MM.1S (cell line): ENCODE measurements around the gene ZNF546.

Source experiments
- DNase-seq: peaks from one replicate; pipeline ENCODE4 v3.0.0-alpha.2; 2015
- H2AFZ ChIP-seq: fragments of 300-600 bp; sonication (generic); 2 replicates; pipeline ENCODE4 v1.6.0; 2016; ENCODE audit warnings: antibody characterized with exemption, low read length
- H3F3A ChIP-seq: fragments of 300-600 bp; sonication (generic); 2 replicates; pipeline ENCODE4 v1.6.1; 2016; ENCODE audit warnings: mild to moderate bottlenecking, antibody characterized with exemption, low read length, moderate library complexity, mixed read lengths; ENCODE audit not compliant: insufficient read depth
- H3K27ac ChIP-seq: fragments of 300-600 bp; sonication (generic); 2 replicates; pipeline ENCODE4 v1.5.1; 2016; ENCODE audit warnings: mild to moderate bottlenecking, low read length
- H3K27me3 ChIP-seq: fragments of 300-600 bp; sonication (generic); replicated peaks from 2 replicates; pipeline ENCODE4 v1.6.0; 2016; ENCODE audit warnings: low read length; ENCODE audit not compliant: insufficient read depth
- H3K36me3 ChIP-seq: fragments of 300-600 bp; sonication (generic); replicated peaks from 2 replicates; pipeline ENCODE4 v1.6.1; 2016; ENCODE audit warnings: mild to moderate bottlenecking, low read length, mixed read lengths; ENCODE audit not compliant: insufficient read depth
- H3K4me1 ChIP-seq: fragments of 300-600 bp; sonication (generic); 2 replicates; pipeline ENCODE4 v1.6.1; 2016; ENCODE audit warnings: low read length, mixed read lengths
- H3K4me2 ChIP-seq: fragments of 300-600 bp; sonication (generic); 2 replicates; pipeline ENCODE4 v1.6.0; 2016; ENCODE audit warnings: low read depth, low read length
- H3K4me3 ChIP-seq: fragments of 300-600 bp; sonication (generic); 2 replicates; pipeline ENCODE4 v1.5.1; 2016; ENCODE audit warnings: low read length, mixed read lengths
- H3K79me2 ChIP-seq: fragments of 300-600 bp; sonication (generic); 2 replicates; pipeline ENCODE4 v1.6.1; 2016; ENCODE audit warnings: mixed run types, low read length, mixed read lengths
- H3K9ac ChIP-seq: fragments of 300-600 bp; sonication (generic); 2 replicates; pipeline ENCODE4 v1.6.1; 2016; ENCODE audit warnings: low read length, mixed read lengths
- H3K9me2 ChIP-seq: fragments of 300-600 bp; sonication (generic); replicated peaks from 2 replicates; pipeline ENCODE4 v1.6.1; 2016; ENCODE audit warnings: mild to moderate bottlenecking, low read length, mixed read lengths; ENCODE audit not compliant: insufficient read depth
- H3K9me3 ChIP-seq: fragments of 300-600 bp; sonication (generic); replicated peaks from 2 replicates; pipeline ENCODE4 v1.6.1; 2016; ENCODE audit warnings: mild to moderate bottlenecking, low read length, mixed read lengths; ENCODE audit not compliant: insufficient read depth
- H4K20me1 ChIP-seq: fragments of 300-600 bp; sonication (generic); 2 replicates; pipeline ENCODE4 v1.6.1; 2016; ENCODE audit warnings: mild to moderate bottlenecking, low read length, moderate library complexity, mixed read lengths; ENCODE audit not compliant: insufficient read depth
- EZH2 ChIP-seq: fragments of 300-600 bp; sonication (generic); optimal IDR thresholded peaks from 2 replicates; pipeline ENCODE3; 2017; ENCODE audit warnings: low read depth, mild to moderate bottlenecking, antibody characterized with exemption, low read length, mixed read lengths
- EZH2phosphoT487 ChIP-seq: fragments of 300-600 bp; sonication (generic); IDR thresholded peaks from 2 replicates; pipeline ENCODE4 v1.6.1; 2018; ENCODE audit warnings: antibody characterized with exemption, low read length
- TF ChIP-seq, protein P1 (sequence below): fragments of 300-600 bp; sonication (generic); IDR thresholded peaks from 2 replicates; pipeline ENCODE4 v1.5.1; 2016; ENCODE audit warnings: antibody characterized with exemption, low read length, mixed read lengths

ZNF546 gene

DNA sequence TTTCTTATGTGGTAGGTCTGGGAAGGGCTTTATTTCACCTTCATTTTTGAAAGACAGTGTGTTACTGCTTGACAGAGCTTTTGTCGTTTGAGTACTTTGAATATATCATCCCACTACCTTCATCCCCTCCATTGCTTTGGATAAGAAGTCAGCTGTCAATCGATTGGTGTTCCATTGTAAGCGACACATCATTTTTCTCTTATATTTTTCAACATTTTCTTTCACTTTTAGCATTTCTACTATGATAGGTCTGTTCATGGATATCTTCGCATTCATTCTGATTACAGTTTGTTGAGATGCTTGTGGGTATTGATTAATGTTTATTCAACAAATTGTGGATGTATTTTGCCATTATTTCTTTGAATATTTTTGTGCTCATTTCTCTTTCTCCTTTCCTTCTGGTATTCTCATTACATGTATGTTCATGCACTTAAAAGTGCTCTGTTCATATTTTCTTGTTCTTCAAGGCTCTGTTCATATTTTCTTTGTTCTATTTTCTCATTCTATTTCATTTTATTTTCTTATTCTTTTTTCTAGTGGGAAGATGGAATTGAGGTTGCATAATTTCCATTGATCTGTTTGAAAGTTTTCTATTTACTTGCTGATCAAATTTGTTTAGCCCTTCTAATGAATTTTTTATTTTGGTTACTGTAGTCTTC is 29.2 kb downstream of the ZNF546 start:
- TF ChIP-seq, protein P1, sequence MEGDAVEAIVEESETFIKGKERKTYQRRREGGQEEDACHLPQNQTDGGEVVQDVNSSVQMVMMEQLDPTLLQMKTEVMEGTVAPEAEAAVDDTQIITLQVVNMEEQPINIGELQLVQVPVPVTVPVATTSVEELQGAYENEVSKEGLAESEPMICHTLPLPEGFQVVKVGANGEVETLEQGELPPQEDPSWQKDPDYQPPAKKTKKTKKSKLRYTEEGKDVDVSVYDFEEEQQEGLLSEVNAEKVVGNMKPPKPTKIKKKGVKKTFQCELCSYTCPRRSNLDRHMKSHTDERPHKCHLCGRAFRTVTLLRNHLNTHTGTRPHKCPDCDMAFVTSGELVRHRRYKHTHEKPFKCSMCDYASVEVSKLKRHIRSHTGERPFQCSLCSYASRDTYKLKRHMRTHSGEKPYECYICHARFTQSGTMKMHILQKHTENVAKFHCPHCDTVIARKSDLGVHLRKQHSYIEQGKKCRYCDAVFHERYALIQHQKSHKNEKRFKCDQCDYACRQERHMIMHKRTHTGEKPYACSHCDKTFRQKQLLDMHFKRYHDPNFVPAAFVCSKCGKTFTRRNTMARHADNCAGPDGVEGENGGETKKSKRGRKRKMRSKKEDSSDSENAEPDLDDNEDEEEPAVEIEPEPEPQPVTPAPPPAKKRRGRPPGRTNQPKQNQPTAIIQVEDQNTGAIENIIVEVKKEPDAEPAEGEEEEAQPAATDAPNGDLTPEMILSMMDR = no peak
- no peak for TF ChIP-seq EZH2
- no peak for TF ChIP-seq EZH2phosphoT487
- no peak for DNase-seq
- Histone ChIP-seq H2AFZ (no peak overlapping the region), H3K27ac (no peak overlapping the region), H3K36me3 (no peaks in the 10 kb centered on the region), H3K9me3 (no peaks in the 10 kb centered on the region), H3K4me3 (no peak overlapping the region), H3K9ac (no peak overlapping the region), H3K9me2 (no peaks in the 10 kb centered on the region), H3K79me2 (no peaks in the 10 kb centered on the region), H3F3A (no peaks in the 10 kb centered on the region), H3K4me1 (no peaks in the 10 kb centered on the region), H4K20me1 (no peaks in the 10 kb centered on the region), H3K4me2 (no peak overlapping the region), H3K27me3 (no peaks in the 10 kb centered on the region)

DNA sequence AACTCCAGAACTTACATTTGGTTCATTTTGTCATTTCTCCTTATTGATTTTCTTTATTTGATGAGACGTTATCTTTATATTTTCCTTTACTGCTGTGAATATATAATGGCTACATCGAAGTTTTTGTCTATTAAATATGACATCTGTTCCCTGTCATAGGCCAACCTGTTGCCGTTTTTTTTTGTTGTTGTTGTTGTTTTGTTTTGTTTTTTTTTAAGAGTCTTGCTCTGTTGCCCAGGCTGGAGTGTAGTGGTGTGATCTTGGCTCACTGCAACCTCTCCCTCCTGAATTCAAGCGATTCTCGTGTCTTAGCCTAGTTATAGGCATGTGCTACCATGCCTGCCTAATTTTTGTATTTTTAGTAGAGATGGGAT is 29.7 kb downstream of the ZNF546 start:
- Histone ChIP-seq H3K36me3 (no peaks in the 10 kb centered on the region), H3K9me2 (no peaks in the 10 kb centered on the region), H3F3A (no peaks in the 10 kb centered on the region), H3K27me3 (no peaks in the 10 kb centered on the region), H4K20me1 (no peaks in the 10 kb centered on the region), H3K27ac (no peak overlapping the region), H3K4me3 (no peak overlapping the region), H3K9me3 (no peaks in the 10 kb centered on the region), H3K4me2 (no peak overlapping the region), H2AFZ (no peak overlapping the region), H3K9ac (no peak overlapping the region), H3K4me1 (no peaks in the 10 kb centered on the region), H3K79me2 (no peaks in the 10 kb centered on the region)
- TF ChIP-seq EZH2 (no peak), EZH2phosphoT487 (no peak)
- TF ChIP-seq, protein P1 = no peak
- no peak for DNase-seq

DNA sequence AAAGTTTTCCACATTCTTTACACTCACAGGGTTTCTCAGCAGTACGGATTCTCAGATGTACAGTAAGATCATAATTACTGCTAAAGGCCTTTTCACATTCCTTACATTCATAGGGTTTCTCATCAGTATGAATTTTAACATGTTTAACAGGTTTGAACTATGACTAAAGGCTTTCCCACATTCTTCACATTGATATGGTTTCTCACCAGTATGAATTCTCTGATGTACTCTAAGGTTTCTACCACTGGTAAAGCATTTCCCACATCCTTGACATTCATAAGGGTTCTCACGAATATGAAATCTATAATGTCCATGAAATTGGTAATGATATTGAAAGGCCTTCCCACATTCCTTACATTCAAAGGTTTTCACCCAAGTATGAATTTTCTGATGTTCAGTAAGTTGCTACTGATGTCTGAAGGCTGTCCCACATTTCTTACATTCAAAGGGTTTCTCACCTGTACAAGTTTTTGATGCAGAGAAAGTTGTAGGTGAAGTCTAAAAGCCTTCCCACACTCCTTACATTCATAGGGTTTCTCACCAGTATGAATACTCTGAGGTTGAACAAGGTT is 37.2 kb downstream of the ZNF546 start:
- Histone ChIP-seq H3K9ac (no peak overlapping the region), H3K27ac (no peak overlapping the region), H3K27me3 (no peaks in the 10 kb centered on the region), H4K20me1 (no peaks in the 10 kb centered on the region), H3F3A (no peaks in the 10 kb centered on the region), H3K9me2 (no peaks in the 10 kb centered on the region), H3K4me1 (no peaks in the 10 kb centered on the region), H3K4me3 (no peak overlapping the region), H3K9me3 (no peaks in the 10 kb centered on the region; the same call in 1 of the 2 replicates), H3K36me3 (no peaks in the 10 kb centered on the region), H2AFZ (no peak overlapping the region), H3K4me2 (no peak overlapping the region), H3K79me2 (no peaks in the 10 kb centered on the region)
- DNase-seq = no peak
- TF ChIP-seq EZH2 = no peak
- TF ChIP-seq EZH2phosphoT487 = no peak
- TF ChIP-seq, protein P1 = no peak
